ENCODE measurements around the gene CACNA1G. TPM values are rescaled to one million over a fixed set of nuclear protein-coding genes. Genes with fewer than 3 reads are reported as not detected.

The CACNA1G gene
- total RNA-seq, 2 donors from 2014 or later: 0.03 to 0.06 TPM

GRCh38 chr17:50594128-50594823, 33.8 kb downstream of the CACNA1G start:
- intact Hi-C loops (cut with DNase I, micrococcal nuclease): no loop called here
- ATAC-seq (no peak), DNase-seq (no peak)

GRCh38 chr17:50594892-50595291, 34.4 kb downstream of the CACNA1G start:
- no peak for ATAC-seq
- intact Hi-C loops (cut with DNase I, micrococcal nuclease): no loop called here
- no peak for DNase-seq

- peak; percentile 91 for ATAC-seq
- DNase-seq: peak in 1 of 2 donors; percentile 44
- intact Hi-C loops (cut with DNase I, micrococcal nuclease): no loop called here
Measured at GRCh38 chr17:50596191-50597037, 35.9 kb downstream of the CACNA1G start.

DNA sequence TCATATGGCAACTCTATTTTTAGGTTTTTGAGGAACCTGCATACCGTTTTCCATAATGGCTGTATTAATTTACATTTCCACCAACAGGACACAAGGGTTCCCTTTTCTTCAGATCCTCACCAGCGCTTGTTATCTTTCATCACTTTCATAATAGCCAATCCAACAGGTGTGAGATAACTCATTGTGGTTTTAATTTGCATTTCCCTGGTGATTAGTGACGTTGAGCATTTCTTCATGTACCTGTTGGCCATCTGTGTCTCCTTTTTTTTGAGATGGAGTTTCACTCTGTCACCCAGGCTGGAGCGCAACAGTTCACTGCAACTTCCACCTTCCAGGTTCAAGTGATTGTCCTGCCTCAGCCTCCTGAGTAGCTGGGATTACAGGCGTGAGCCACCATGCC, 38.0 kb downstream of the CACNA1G start:
- intact Hi-C loops (cut with DNase I, micrococcal nuclease): no loop called here
- no peak for DNase-seq
- no peak for ATAC-seq

- DNase-seq (no peak), ATAC-seq (no peak)
- intact Hi-C loops (cut with DNase I, micrococcal nuclease): no loop called here
Measured at GRCh38 chr17:50599606-50600005, 39.1 kb downstream of the CACNA1G start.

DNA sequence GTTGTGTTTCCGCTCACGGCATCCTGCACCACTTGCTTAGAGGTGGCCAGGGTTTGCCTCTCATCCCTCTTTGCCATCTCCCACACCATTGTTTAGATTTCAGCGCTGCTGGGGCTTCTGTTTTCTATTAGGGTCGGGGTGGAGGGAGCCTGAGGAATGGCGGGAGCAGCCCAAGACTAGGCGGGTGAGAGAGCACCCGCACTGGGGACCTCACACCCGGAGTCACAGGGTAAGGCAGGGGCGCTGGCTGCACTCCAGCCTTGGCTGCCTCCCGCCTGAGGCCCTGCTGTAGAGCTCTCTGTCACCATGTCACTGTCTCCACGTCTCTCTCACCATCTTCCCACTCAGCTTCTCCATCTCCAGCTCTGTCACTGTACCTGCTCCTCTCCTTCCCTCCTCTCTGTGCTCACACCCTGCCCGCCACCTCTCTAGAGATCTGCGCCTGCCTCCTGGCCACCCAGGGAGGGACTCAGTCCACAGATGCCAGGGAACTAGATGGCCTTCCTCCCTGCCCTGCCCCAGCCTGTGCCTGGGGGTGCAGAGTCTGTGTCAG, 41.4 kb downstream of the CACNA1G start:
- ATAC-seq: no peak
- intact Hi-C loops (cut with DNase I, micrococcal nuclease): no loop called here
- no peak for DNase-seq

DNA sequence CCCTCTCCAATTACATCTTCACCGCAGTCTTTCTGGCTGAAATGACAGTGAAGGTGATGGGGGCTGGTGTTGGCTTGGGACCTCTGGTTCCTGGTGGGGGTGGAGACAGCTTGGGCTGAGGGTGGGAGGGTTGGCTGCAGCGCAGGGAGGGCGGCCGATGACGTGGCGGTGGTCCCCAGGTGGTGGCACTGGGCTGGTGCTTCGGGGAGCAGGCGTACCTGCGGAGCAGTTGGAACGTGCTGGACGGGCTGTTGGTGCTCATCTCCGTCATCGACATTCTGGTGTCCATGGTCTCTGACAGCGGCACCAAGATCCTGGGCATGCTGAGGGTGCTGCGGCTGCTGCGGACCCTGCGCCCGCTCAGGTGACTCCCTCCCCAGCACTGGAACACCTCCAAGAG, 42.3 kb downstream of the CACNA1G start:
- ATAC-seq (no peak), DNase-seq (no peak)
- intact Hi-C loops (cut with DNase I, micrococcal nuclease): no loop called here

DNA sequence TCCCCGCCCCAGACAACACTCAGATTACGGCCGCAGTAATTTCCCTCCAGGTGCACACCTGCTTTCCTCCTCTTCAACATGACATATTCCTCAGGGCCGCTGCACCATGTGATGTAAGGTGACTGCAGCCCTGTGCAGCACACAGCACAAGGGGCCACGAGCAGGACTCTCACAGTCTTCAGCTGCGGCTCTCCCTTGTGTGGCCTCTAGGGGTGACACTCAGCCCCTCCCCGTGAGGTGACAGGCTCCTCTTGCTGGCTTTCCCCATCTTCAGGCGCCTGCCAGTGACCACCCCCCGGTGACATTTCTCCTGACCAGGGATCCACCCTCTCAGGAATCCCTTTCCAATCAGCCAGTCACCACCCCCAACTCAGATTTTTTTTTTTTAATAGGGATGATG, 42.8 kb downstream of the CACNA1G start:
- intact Hi-C loops (cut with DNase I, micrococcal nuclease): no loop called here
- no peak for DNase-seq
- ATAC-seq: peak; percentile 48

DNA sequence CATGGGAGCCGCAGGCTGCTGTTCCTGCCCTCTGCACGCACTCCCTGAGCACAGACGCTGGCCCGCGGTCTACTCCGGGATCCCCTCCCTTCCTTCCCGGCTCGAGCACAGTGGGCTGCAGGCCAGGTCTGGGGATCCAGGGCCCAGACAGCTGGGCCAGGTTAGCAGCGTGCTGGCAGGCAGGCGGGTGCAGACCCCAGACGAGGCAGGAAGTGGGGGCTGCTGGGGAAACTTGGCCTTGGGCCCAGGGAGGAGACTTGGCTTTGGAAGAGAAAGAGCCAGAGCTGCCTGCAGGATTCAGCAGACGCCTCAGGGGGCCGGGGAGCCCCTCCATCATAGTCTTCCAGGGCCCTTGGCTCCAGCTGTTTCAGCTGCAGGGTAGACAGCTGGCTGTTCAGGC, 44.0 kb downstream of the CACNA1G start:
- DNase-seq (peak; percentile 24 to 34), ATAC-seq (no peak)
- intact Hi-C loops (cut with DNase I, micrococcal nuclease): no loop called here

DNA sequence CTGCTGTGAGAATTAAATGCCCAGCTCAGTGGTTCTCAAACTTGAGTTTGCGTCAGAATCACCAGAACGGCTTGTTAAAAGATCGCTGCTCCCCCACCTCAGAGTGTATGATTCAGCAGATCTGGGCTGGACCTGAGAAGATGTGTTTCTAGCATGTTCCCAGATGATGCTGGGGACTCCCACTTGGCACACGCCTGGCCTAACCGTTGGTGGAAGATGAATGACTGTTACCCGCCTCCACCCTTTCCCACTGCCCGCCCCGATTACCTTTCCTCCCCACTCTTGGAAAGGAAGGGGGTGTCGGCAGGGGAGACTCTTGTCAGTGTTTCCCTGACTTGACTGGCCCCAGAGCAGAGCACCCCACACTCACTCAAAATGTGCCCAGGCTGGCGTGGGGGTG, 44.9 kb downstream of the CACNA1G start:
- DNase-seq: no peak
- intact Hi-C loops (cut with DNase I, micrococcal nuclease): no loop called here

GRCh38 chr17:50607522-50608175, 47.1 kb downstream of the CACNA1G start:
- intact Hi-C loops (cut with DNase I, micrococcal nuclease): no loop called here

More for the DNA sequence above, 44.9 kb downstream of the CACNA1G start:
- no peak for ATAC-seq

GRCh38 chr17:50608700-50609379, 48.3 kb downstream of the CACNA1G start:
- intact Hi-C loops (cut with DNase I, micrococcal nuclease): no loop called here
- DNase-seq: no peak
- no peak for ATAC-seq

More at GRCh38 chr17:50607522-50608175, 47.1 kb downstream of the CACNA1G start:
- DNase-seq (no peak), ATAC-seq (no peak)

DNA sequence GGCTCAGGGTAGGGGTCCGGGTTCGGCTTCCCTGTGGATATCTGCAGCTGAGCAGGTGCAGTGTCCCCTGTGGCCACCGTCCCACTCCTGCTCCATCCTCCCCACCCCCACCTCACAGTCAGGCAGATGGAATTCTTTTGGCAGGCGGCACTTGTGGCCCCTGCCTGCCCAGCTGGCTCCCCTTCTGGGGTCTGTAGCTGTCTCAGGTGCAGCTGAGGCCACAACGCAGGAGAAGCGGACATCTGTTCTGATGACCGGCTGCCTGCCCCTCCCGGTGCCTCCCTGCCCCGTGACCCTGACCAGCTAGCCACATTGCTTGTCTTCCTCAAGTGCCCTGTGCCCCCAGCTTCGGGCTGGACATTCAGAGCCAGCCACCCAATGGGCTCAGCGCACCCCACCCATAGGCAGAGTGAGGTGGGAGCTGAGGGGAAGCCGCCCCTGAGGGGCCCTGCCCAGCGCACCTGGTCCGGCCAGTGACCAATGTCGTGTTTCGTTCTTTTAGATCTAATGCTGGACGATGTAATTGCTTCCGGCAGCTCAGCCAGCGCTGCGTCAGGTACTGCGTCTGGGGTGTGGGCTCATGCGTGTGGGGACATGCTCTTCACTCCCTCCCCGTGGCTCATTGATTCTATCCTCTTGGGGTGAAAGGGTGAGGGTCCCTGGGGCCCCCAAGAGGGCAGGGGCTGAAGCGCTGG, 49.0 kb downstream of the CACNA1G start:
- ATAC-seq (no peak), DNase-seq (no peak)
- intact Hi-C loops (cut with DNase I, micrococcal nuclease): no loop called here

GRCh38 chr17:50611634-50612033, 51.1 kb downstream of the CACNA1G start:
- intact Hi-C loops (cut with DNase I, micrococcal nuclease): no loop called here
- no peak for ATAC-seq
- DNase-seq: no peak

DNA sequence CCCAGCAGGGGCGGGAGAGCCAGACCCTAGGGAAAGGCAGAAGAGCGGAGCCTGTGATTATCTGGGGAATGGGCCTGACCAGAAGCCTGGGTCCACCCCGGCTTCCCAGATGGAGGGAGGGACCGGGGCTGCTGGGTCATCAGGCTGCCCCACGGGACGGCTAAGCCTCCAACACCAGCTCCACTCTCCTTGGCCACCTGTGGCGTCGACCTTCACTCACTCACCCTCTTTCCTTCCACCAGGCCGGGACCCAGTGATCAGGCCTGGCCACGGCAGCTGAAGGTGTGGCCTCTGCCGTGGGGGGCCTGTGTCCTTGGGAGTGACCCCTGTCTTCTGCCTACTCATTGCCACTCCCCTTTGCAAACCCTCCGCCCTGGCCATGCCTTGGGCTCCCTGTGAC, 51.8 kb downstream of the CACNA1G start:
- no peak for ATAC-seq

GRCh38 chr17:50613007-50613992, 52.8 kb downstream of the CACNA1G start:
- intact Hi-C loops (cut with DNase I, micrococcal nuclease): no loop called here
- no peak for ATAC-seq
- no peak for DNase-seq

More for the DNA sequence above, 51.8 kb downstream of the CACNA1G start:
- DNase-seq: no peak
- intact Hi-C loops (cut with DNase I, micrococcal nuclease): no loop called here

DNA sequence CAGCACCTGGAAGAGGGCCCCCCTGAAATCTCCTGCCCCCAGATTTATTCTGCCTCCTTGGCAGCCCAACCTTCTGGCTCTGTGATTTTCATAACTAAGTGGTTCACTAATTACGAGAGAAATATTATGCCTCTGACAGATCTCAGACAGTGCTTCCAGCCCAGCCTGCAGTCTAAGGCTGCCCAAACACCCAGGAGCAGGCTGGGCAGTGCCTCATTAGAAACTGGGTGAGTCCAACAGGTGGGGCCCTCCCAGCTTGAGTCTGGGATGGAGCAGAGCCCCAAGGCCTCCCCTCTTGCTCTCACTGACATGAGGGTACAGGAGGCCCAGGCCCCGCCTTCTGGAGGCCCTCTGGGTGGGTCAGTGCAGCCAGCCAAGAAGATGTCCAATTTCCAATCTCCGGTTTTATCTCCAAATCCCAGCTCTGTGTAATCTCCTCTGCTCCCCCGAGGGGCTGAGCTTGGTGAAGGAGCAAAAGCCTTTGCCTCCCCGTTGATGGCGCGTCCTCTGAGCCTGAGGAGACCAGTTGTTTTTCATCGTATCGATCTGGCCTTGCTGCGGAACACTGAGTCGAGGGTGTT, 54.0 kb downstream of the CACNA1G start:
- DNase-seq (no peak), ATAC-seq (no peak)
- intact Hi-C loops (cut with DNase I, micrococcal nuclease): loop anchor here in 1 of 2 donors (5.0 kb wide), 1 partner anchor 47 kb away; no protein-coding TSS in a partner anchor
